Stimulated activated CD4-positive, alpha-beta T cell treated with anti-CD3 and anti-CD28 coated beads, Interleukin-4, amount 100 ng/mL, for 4 hours (primary cell): ENCODE measurements around the gene CPSF3.
A peak's percentile ranks its signal among the peaks of the same experiment; 100 is the strongest.

ENCODE experiments used
- DNase-seq, 2 experiments: peaks; one replicate each; pipeline ENCODE4 v3.0.0-alpha.2; 2020

CPSF3 gene

DNA sequence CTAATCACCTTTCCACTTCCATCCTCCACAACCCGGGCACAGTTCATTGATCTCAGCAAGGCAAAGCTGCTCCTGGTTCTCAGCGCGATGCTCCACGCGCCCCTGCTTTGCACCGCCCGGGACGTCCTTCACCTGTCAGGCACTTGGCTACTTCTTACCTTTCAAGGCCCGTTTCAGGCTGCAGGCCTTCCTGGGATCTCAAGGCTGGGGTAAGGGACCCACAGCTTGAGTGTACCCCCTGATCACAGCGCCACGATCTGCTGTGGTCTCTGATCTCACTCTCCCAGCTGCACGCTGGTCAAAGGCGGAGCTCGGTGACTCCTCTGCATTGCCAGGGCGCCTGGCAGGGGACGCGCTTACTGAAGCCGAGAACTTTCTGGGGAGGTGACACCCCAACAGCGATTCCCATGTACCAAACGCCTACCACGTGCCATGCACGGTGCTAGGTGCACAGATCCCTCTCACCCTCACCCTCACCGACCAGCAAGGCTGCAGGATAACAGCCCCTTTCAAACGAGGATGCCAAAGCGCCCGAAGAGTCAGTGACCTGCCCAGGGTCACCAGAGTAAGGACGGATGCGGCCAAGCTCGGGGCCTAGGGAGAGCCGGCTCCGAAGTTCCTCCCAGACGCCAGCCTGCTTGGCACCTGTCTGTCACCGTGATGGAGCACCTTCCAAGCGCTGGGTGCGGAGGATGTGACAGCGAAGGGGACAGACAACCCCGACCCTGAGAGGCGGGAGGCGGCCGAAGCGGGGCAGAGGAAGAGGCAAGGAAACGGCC, 944 bp upstream of the CPSF3 start:
- DNase-seq: peak; percentile 36 to 51

DNA sequence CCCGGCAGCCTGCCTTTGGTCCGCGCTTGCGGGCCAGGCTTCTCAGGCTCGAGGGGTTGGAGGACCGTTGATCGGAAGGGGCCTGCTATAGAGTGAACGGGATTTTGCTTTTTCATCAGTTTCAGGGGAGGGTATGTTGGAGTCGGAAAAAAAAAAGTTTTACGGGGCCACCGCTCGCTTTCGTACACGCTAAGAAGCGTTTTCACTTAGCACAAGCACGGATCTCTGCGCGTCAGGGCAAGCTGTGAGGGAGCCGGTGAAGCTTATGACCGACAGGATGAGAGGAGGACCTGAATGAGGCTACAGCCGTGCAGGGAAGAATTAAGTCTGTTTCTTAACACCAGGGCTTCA, 443 bp downstream of the CPSF3 start:
- DNase-seq: peak in 1 of 2 experiments; percentile 25

DNA sequence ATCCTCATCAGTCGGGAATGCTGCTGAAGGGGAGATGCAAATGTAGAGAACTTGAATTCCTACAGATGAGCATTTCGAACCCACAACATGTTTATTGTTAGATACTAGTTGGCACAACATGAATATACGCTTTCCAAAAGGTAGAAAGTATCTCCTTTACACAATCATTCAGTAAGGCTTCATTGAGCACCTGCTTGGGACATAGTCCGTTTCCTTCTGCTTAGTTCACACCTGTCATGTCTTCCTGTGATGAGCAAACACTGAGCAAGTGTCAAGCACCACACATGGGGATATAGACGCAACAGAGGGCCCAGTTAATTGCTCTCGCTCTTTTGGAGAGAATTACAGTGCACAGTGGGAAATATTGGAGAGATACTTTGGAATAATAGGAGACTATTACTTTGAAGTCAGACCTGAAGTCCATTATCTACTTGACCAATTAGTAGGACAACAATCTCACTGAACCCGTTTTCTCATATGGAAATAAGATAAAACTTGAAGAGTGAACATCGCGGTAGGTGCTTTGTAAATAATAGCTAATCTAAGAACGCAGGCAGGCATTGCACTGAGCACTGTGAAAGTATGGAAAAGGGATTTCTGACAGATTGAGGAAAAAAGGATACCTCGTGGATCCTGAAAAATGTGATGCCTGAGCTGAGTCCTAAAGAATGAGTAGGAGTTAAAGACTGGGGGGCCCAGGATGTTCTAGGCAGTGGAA, 1.2 kb downstream of the CPSF3 start:
- no peak for DNase-seq

DNA sequence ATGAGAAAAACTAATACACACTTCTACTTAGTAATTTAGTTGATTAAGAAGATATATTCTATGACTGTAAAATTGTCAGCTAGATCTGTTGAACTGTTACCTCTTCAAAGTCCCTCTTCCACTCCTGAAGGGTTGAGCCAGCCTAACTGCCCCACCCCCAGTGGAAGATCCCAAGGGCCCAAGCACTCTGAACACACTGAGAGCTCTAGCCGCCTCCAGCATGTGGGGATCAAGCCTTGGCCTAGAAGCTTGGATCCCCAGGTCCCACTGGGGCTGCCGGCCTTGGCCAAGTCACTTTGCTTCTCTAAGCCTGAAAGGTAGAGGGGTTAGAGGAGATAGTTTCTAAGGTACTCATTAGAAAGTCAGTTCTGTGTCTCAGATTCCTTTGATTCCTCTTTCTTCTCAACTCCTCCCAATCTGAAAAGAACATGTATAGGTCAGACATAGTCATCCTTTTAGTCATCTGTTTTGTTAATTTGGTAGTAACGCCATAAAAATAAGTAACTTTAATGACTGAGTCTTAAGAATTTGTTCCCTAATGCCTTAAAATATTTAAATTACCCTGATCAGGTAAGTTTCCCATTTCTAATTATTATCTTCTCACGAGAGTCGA, 5.6 kb downstream of the CPSF3 start:
- DNase-seq: no peak

DNA sequence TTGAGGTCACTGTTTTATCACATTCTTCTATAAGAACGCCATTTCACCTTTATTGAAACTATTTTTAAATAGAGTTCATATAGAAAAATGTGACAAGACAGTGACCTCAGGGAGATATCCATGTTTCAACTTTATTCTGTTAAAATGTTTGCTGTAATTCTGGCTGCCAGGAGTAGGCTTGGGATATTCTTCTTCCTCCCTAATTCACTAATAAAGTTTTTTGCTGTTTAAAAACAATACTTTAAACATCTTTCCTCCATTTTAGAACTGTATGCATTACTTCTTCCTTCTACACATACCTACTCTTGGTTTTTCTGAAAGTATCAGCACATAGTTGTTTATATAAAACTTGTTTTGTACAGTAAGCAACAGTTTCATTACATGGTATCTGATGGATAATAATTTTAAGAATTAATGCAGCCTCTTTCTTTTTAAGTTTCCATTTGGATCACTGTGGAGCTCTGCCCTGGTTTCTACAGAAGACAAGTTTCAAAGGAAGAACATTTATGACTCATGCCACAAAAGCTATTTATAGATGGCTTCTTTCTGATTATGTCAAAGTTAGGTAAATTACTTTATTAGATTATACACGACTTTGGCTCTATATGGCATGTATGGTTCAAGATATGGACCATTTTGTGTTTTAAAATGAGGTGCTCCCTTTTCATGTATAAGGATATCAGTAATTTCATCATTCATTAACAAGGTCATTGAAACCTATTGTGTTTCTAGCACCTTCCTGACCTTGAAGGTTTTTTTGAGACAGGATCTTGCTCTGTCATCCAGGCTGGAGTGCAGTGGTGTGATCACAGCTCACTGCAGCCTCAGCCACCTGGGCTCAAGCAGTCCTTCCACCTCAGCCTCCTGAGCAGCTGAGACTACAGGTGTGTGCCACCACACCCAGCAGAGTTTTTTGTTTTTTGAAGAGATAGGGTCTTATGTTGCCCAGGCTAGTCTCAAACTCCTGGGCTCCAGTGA, 7.2 kb downstream of the CPSF3 start:
- DNase-seq: no peak

DNA sequence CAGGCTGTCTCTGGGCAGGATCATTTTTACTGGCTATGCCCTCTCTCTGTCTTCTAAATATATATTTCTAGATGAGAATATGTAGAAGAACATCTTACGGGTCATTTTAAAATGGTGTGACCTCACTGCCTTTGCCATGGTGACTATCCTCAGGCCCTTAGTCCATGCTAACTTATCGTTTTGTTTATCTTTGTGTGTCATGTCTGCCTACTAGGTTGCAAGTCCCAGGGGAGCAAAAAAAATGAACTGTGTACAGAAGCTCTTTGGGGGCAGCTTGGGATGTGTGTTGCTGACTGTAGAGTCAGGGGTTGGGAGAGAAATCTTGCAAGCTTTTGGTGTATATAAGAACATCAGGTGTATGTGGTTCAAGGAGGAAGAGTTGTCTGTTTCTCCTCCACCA, 11.0 kb downstream of the CPSF3 start:
- DNase-seq: no peak

DNA sequence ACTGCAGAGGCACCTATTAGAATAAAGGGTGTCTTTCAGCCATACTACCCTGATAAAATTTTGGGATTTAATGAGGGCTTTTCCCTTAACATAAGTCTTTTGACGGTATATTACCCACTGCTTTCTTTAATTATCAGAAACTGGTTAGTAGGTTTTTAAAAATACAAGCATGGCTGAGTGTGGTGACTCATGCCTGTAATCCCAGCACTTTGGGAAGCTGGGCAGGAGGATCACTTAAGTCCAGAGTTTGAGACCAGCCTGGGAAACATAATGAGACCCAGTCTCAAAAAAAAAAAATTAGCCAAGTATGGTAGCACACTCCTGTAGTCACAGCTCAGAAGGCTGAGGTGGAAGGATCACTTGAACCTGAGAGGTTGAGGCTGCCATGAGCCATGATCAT, 16.1 kb downstream of the CPSF3 start:
- no peak for DNase-seq

DNA sequence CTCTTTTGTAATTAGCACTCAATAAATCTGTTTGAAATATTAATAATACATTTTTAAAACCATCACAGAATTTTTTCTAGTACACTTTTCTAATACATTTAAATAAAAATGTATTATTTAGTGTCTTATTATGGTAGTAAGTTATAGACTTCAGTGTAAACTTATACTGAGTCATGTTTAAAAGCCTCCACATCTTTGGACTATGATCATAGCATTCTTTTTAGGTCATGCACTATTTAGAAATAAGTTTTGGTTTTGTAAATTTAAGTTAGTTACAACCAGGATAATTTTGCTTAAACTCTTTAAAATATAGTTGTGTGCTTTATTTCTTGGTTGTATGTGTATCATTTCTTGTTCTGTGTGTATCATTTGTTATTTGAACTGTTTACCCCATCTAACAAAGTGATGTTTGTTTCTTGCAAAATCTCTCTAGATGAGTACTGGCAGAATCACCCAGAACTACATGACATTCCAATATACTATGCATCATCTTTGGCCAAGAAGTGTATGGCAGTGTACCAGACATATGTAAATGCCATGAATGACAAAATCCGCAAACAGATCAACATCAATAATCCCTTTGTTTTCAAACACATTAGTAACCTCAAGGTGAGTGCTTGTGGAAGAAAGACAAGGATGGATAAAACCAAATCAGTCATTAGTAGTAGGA, 16.7 kb downstream of the CPSF3 start:
- no peak for DNase-seq

DNA sequence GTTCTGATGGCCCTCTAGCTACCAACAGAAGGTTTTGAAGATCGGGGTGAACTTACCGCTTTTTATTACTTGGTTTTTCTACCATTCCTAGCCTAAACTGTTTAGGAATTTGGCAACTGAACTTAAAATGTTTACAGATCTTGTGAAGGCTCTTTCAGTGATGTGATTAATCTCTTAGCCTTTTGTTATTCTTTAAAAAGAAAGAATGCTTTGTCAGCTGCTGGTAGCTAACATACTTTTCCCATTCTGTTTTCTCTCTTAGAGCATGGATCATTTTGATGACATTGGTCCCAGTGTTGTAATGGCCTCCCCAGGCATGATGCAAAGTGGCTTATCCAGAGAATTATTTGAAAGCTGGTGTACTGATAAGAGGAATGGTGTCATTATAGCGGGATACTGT, 18.1 kb downstream of the CPSF3 start:
- DNase-seq: no peak

DNA sequence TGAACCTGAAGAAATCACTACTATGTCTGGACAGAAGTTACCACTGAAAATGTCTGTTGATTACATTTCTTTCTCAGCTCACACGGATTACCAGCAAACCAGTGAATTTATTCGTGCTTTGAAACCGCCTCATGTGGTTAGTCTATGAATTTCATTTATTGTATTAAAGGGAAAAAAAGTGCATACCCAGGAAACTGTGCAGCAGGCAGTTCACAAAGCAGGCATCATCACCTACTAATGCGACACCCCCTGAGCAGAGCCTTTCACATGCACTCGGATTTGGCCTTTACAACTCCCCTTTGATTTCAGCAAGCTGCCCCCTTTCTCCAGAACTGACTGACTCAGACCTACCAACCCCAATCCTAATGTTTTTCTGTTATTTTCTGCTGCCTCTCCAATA, 20.1 kb downstream of the CPSF3 start:
- DNase-seq: no peak

DNA sequence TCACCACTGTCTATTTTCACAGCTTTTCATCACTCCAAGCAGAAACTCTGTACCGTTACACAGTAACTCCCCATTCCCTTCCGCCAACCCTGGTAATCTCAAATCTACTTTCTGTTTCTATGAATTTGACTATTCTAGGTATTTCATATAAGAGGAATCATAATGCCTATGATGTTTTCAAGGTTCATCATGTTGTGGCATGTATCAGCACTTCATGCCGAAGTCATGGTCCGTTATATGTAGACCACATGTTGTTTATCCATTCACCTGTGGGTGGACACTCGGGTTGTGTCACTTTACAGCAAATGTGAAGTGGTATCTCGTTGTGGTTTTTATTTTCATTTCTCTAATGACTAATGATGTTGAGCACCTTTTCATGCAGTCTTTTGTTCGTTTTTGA, 21.6 kb downstream of the CPSF3 start:
- no peak for DNase-seq

DNA sequence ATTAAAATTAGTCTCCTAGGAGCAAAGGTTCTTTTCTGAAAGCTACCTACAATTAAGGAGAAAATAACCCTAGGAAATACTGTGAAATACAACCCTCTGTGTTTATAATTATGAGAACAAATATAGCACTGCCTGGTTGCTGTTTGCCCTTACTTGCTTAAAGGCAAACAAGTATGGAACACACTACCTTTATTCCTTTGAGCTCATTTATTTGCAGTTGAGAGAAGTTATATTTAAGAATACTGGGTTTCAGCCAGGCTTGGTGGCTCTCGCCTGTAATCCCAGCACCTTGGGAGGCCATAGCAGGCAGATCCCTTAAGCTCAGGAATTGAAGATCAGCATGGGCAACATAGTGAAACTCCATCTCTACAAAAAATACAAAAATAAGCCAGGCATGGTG, 27.8 kb downstream of the CPSF3 start:
- no peak for DNase-seq

DNA sequence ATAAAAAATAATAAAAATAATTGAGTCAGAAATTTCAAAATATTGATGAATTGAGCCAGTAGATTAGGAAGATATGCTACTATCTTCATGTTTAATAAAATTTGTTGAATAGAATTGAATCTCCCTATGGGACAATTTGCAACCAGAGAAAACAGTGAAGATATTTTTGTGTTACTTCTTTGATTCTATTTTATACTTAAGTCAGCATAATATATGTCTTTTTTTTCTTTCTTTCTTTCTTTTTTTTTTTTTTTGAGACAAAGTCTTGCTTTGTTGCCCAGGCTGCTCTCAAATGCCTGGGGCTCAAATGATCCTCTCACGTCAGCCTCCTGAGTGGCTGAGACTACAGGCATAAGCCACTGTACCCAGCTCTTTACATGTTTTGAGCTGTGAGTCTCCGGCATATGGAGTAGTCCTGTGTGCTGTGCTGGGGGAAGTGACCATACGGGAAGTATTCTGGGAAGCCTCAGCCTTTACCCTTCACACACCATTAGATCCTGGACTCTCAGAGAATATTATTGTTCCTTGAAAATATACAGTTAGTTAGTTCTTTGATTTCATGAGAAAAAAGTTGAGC, 37.1 kb downstream of the CPSF3 start:
- no peak for DNase-seq

DNA sequence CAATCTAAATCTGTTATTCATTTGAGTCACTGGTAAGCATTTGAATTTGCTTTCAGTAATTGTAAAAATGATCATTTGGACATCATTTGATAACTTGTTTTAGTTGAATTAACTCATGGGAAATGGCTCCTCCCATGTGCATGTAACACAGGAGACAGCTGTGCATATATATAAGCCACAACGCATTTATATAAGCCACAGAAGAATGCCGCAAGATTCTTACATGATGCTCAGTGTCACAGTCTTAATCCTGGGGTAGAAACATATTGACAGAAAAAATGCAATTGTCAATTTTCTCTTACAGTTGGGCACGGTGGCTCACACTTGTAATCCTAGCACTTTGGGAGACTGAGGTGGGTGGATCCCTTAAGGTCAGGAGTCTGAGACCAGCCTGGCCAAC, 37.6 kb downstream of the CPSF3 start:
- no peak for DNase-seq

DNA sequence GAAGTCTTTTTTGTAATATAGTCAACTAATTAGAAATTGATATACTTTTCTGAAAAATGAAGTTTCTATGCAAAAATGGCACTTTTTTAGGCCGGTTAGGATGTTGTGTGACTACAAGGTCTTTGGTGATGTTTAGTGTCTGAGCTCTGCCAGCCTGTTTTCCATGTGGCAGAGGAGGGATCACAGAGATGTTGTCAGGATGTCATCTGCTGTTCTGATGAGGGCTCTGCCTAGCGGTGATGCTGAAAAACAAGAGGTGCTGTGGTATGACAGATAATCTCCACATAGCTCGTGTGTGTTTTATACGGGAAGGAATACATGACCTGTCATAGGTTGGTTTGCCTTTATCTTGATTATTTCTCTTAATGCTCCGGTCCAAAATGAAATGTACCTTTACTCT, 38.9 kb downstream of the CPSF3 start:
- no peak for DNase-seq

DNA sequence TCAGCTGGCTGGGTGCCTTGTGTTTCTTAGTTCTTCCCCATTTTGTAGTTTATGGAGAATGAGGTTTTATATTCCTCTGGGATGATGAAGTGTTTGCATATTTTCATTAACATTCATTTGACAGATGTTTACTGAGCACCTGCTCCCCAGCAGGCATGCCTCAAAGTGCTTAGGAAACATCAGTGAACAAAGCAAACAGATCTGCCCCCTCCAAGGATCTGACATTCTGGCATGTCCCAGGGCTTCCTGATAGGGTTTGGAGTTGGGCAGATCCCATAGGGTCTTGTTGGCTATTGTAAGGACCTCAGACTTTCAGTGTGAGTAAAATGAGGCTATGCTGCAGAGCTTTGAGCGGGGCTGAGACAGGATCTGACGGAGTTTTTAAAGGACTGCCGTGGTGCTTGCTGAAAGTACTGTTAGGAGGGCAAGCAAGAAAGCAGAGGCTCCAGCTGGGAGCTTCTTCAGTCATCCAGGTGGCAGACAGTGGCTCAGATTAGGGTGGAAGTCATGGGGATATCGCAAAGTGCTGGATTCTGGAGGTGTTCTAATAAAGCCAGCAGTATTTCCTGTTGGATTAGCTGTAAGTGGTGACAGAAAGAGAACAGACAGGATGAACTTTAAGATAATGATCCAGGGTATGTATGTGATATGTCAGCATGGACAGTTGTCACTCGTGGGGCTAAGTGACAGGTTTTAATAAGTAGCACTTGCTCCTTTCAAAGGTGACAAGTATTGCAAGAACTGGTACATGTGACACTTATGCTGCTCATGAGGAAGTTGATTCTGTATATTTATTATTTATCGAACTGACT, 39.6 kb downstream of the CPSF3 start:
- no peak for DNase-seq

DNA sequence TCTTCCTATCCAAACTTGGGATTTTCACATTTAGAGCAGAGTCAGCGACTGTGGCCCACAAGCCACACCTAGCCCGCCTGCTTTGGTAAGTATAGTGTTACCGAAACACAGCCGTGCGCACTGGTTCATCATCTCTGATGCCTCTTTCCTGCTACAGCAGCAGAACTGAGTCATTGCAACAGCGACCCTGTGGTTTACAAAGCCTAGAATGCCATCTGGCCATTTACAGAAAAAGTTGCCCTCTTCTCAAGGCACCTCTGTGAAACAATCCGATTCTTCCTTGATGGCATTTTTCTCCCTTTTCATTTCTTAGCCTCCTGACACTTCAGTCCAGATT, 40.2 kb downstream of the CPSF3 start:
- no peak for DNase-seq

DNA sequence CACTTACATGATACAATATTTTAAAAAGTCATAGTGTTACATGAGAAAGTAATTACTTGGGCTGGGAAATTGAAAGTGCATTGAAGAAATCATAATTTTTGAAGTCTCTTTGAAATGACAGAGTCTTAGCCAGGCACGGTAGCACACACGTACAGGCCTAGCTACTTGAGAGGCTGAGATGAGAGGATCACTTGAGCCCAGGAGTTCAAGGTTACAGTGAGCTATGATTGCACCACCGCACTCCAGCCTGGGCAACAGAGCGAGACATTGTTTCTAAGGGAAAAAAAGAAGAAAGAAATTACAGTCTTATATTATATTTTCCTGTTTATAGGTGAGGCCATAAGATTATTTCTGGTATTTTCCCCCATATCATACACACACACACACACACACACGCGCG, 41.7 kb downstream of the CPSF3 start:
- DNase-seq: no peak

DNA sequence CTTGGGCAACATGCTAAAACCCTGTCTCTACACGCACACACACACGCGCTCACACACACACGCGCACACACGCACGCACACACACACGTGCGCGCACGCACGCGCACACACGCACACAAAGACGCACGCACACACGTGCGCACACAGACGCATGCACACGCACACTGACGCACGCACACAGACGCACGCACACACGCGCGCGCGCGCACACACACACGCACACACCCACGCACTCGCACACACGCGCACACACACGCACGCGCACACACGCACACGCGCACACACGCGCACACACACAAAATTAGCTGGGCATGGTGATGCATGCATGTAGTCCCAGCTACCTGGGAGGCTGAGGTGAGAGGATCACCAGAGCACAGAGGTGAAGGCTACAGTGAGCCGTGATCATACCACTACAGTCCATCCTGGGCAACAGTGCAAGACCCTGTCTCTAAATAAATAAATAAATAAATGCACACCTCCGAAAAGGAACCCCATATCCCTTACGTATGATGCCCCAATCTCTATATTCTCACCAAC, 42.8 kb downstream of the CPSF3 start:
- DNase-seq: no peak

DNA sequence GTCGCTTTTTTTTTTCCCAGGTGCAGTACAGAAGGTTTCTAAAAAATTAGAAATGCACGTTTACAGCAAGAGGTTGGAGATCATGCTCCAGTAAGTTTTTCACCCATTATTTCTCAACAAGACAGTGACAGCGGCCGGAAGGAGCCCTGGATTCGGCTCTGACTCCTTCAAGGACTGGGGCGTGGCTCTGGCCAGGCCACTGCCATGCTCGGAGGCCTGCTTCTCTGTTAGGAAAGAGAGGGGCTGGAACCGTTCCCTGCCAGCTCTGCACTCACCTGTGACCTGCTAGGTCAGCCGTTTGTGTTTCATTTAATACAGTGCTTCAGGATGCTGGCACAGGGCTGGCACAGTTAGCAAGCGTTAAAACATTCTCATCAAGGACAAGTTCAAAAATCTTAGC, 44.2 kb downstream of the CPSF3 start:
- DNase-seq: no peak

DNA sequence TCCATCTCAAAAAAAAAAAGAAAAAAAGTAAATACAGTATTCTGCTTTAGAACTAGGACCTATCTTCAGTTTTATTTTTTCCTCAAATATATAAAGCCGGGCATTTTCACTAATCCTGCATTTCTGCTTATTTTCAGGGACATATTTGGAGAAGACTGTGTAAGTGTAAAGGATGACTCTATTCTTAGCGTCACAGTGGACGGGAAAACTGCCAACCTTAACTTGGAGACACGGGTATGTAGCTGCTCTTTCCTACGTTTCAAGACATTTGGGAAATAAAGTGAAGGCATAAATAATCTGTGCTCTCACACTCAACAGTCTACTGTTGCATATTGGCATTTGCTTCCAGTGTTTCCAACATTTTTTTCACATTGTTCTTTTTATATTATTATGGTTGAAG, 47.8 kb downstream of the CPSF3 start:
- no peak for DNase-seq
